Gastroesophageal sphincter (tissue), 4 donors: ENCODE results near the gene STX8. TPM values are rescaled to one million over a fixed set of nuclear protein-coding genes. Genes with fewer than 3 reads are reported as not detected.
A peak's percentile ranks its signal among the peaks of the same experiment; 100 is the strongest.

Experiments used
- ATAC-seq: fragments of 150-250 bp; one replicate; pipeline ENCODE4 v1.9.1; 2016; ENCODE audit warnings: mild to moderate bottlenecking, moderate library complexity
- H3K27ac ChIP-seq, 4 donors: fragments of 200-600 bp; sonication (generic) in 3 of 4; 1 replicate in 3 of 4; 2 replicates in 1 of 4; pipeline ENCODE4 v1.5.1; 2016 to 2019
- H3K27me3 ChIP-seq: fragments of 200-600 bp; sonication (generic); one replicate; pipeline ENCODE4 v1.5.1; 2019
- H3K36me3 ChIP-seq, 2 donors: fragments of 200-600 bp; sonication (generic); one replicate each; pipeline ENCODE4 v1.5.1; 2019; ENCODE audit warnings: control low read depth in 1 of 2
- H3K4me1 ChIP-seq, 3 donors: fragments of 200-600 bp; sonication (generic); 1 replicate in 2 of 3; 2 replicates in 1 of 3; pipeline ENCODE4 v1.5.1; 2016 to 2019; ENCODE audit warnings: control low read depth in 2 of 3
- H3K4me3 ChIP-seq, 2 donors: fragments of 200-600 bp; sonication (generic); one replicate each; pipeline ENCODE4 v1.5.1; 2019; ENCODE audit warnings: mild to moderate bottlenecking in 1 of 2, moderate library complexity in 1 of 2
- H3K9me3 ChIP-seq, 3 donors: fragments of 200-600 bp; sonication (generic); one replicate each; pipeline ENCODE4 v1.5.1; 2017 to 2019; ENCODE audit warnings: control low read depth in 2 of 3
- EP300 ChIP-seq: sonication (generic); formaldehyde crosslinking; IDR thresholded peaks from one replicate; pipeline ENCODE4 v1.6.1; 2017; ENCODE audit warnings: antibody characterized with exemption, mild to moderate bottlenecking
- POLR2A ChIP-seq, 2 donors: fragments of 450-650 bp; IDR thresholded peaks; one replicate each; pipeline ENCODE4 v1.6.1; 2017; ENCODE audit warnings: antibody characterized with exemption in 2 of 2, mild to moderate bottlenecking in 2 of 2, moderate library complexity in 1 of 2
- POLR2AphosphoS5 ChIP-seq: sonication (generic); formaldehyde crosslinking; IDR thresholded peaks from one replicate; pipeline ENCODE4 v1.6.1; 2017; ENCODE audit warnings: antibody characterized with exemption
- WGBS, 2 donors: methylation state at CpG; one replicate each; pipeline ENCODE4 v1.1.5; 2018; ENCODE audit warnings: low coverage in 1 of 2; 5-methylcytosine and 5-hydroxymethylcytosine counted together
- total RNA-seq, 4 donors: library from RNA; depleted of rRNA; stranded (reverse); fragments of >200 nt; gene quantifications; one replicate each; pipeline ENCODE4 v1.1.0, GENCODE V29; 2016
- TF ChIP-seq, protein P1 (sequence below), 4 experiments: fragments of 200-600 bp in 2 of 4; fragments of 450-650 bp in 2 of 4; sonication (generic) in 1 of 4; IDR thresholded peaks; one replicate each; pipeline ENCODE4 v1.5.1; 2017 to 2019; ENCODE audit warnings: antibody characterized with exemption in 4 of 4, mild to moderate bottlenecking in 2 of 4, moderate library complexity in 2 of 4

Gene STX8
- total RNA-seq, 4 donors from 2014 or later, result 67.9 to 106 (median 87.1) TPM

DNA sequence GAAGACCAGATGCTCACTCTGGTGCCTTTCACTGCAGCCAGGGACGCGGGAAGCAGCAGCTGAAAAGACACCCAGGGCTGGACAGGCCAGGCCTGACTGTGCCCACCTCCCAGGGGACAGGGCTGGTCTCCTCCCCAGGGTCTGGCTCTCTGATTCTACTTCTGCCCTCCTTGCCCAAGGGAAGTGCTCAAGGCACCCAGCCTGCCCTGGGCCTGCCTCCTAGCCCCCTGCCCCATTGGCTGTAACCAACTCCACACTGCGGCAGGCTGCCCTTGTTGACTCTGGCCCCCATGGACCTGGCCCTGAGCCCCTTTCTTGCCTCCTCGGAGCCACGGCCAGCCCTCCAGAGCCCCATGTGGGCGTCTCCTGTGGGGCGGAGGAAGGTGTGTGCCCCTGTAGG lies 341.9 kb downstream of the STX8 start:
- no peaks in the 10 kb centered on the region for H3K27me3 ChIP-seq
- H3K4me3 ChIP-seq, result no peak overlapping the region
- no peaks in the 10 kb centered on the region for H3K36me3 ChIP-seq
- ATAC-seq, result no peak
- peaks cover 0 to 74% (median 7%) of the 10 kb centered on the region in 3 donors for H3K4me1 ChIP-seq
- no peaks in the 10 kb centered on the region for H3K9me3 ChIP-seq
- peak overlapping the region in 3 of 4 donors; percentile 0 to 91 (median 80) for H3K27ac ChIP-seq
- TF ChIP-seq, protein P1, sequence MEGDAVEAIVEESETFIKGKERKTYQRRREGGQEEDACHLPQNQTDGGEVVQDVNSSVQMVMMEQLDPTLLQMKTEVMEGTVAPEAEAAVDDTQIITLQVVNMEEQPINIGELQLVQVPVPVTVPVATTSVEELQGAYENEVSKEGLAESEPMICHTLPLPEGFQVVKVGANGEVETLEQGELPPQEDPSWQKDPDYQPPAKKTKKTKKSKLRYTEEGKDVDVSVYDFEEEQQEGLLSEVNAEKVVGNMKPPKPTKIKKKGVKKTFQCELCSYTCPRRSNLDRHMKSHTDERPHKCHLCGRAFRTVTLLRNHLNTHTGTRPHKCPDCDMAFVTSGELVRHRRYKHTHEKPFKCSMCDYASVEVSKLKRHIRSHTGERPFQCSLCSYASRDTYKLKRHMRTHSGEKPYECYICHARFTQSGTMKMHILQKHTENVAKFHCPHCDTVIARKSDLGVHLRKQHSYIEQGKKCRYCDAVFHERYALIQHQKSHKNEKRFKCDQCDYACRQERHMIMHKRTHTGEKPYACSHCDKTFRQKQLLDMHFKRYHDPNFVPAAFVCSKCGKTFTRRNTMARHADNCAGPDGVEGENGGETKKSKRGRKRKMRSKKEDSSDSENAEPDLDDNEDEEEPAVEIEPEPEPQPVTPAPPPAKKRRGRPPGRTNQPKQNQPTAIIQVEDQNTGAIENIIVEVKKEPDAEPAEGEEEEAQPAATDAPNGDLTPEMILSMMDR (IDR thresholded peaks at IDR 0.05), result no peak
- TF ChIP-seq POLR2AphosphoS5, result no peak
- no peak for TF ChIP-seq POLR2A (IDR thresholded peaks at IDR 0.05)
- no peak for TF ChIP-seq EP300
- WGBS, 2 donors, result no CpG with 5 or more reads among the region's 7 CpGs

DNA sequence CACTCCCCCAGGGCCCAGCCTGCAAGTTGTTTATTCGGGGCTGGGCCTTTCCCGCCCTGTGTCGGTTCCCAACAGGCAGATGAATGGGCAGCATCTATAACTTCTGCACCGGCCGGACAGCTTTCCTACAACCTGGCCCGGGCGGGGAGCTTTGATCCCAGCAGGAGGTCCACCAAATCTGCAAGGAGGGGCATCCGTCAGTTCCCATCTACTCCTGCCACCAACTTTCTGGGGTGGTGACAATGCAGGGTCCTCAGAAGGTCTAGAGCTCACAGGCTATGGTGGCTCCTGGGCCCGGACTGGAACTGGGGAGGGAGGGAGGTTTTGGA lies 342.4 kb downstream of the STX8 start:
- Histone ChIP-seq H3K27ac (peak overlapping the region in 3 of 4 donors; percentile 80 to 92 (median 91)), H3K4me3 (no peak overlapping the region), H3K36me3 (no peaks in the 10 kb centered on the region), H3K9me3 (no peaks in the 10 kb centered on the region), H3K4me1 (peaks cover 0 to 72% (median 7%) of the 10 kb centered on the region in 3 donors), H3K27me3 (no peaks in the 10 kb centered on the region)
- 90% methylated on average over 2 of the region's 9 CpGs; no CpG with 5 or more reads in 1 of the 2 donors for WGBS, 2 donors
- ATAC-seq, result no peak
- TF ChIP-seq EP300 (no peak), POLR2A (IDR thresholded peaks at IDR 0.05) (no peak), POLR2AphosphoS5 (no peak)
- TF ChIP-seq, protein P1 (IDR thresholded peaks at IDR 0.05), result no peak

DNA sequence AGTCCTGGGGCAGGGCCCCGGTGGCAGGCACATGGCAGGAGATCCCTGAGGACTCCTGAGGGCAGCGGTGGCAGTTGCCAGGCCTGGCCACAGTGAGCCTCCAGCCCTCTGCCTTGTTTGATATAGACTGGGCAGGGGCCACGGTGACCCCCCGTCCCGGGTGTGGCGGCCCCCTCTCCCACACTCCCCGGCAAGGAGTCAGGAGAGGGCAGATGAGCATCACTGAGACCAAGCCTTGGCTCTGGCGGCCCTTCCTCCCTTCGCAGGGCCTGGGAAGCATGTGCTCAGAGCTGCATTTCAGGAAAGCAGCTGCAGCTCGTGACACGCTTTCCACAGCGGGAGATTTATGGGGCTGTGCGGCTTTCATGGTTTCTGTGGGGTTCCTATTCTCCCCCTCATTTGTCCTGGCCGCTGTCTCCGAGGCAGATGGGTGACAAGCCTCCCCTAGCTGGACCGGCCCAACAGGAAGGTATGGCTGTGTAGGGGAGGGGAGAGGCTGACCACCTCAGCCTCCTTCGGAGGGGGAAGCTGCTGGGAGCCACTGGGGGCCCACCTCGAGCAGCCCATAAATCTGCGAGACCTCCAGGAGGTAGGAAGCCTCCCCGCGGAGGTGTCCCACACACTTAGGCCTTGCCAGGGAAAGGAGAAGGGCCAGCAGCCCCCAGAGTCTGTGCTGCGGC lies 342.9 kb downstream of the STX8 start:
- H3K4me1 ChIP-seq, result peaks cover 2 to 72% (median 11%) of the 10 kb centered on the region in 3 donors
- no peak for TF ChIP-seq POLR2A (IDR thresholded peaks at IDR 0.05)
- no peak for TF ChIP-seq EP300
- TF ChIP-seq, protein P1 (IDR thresholded peaks at IDR 0.05), result no peak
- TF ChIP-seq POLR2AphosphoS5, result peak; percentile 70
- no peaks in the 10 kb centered on the region for H3K27me3 ChIP-seq
- H3K27ac ChIP-seq, result peak overlapping the region in 3 of 4 donors; percentile 80 to 92 (median 91)
- no peaks in the 10 kb centered on the region for H3K36me3 ChIP-seq
- no peaks in the 10 kb centered on the region for H3K9me3 ChIP-seq
- ATAC-seq, result no peak
- H3K4me3 ChIP-seq, result no peak overlapping the region
- WGBS, 2 donors, result no CpG with 5 or more reads among the region's 22 CpGs

DNA sequence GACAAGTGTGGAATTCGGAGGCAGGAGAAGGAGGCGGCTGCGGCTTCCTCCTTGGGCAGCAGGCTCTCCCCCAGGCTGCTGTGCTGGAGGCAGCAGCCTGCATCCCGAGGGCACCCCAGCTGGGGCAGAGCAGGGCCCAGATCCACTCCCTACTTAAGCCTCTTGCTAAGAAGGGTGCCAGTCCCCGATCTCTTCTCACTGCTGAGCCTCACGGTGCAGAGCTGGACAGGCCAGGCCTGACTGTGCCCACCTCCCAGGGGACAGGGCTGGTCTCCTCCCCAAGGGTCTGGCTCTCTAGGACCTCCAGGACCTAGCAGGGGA lies 343.5 kb downstream of the STX8 start:
- no CpG with 5 or more reads among the region's 6 CpGs for WGBS, 2 donors
- no peak for ATAC-seq
- Histone ChIP-seq H3K27ac (peak overlapping the region in 3 of 4 donors; percentile 80 to 92 (median 91)), H3K9me3 (no peaks in the 10 kb centered on the region), H3K27me3 (no peaks in the 10 kb centered on the region), H3K4me3 (no peak overlapping the region), H3K36me3 (no peaks in the 10 kb centered on the region), H3K4me1 (peaks cover 2 to 69% (median 11%) of the 10 kb centered on the region in 3 donors)
- TF ChIP-seq POLR2A (IDR thresholded peaks at IDR 0.05), result no peak
- TF ChIP-seq, protein P1 (IDR thresholded peaks at IDR 0.05), result no peak
- no peak for TF ChIP-seq POLR2AphosphoS5
- no peak for TF ChIP-seq EP300
